Liver (tissue), 9 donors: ENCODE measurements around the gene TRPM1. TPM values are rescaled to one million over a fixed set of nuclear protein-coding genes. Genes with fewer than 3 reads are reported as not detected.

ENCODE experiments used
- DNase-seq: peaks from one replicate; pipeline ENCODE4 v3.0.0-alpha.2; 2017; ENCODE audit warnings: low spot score
- H3K27ac ChIP-seq, 2 donors: one replicate each; pipeline ENCODE4 v1.7.0; 2013; ENCODE audit warnings: inconsistent platforms in 2 of 2, low read length in 2 of 2, control low read depth in 1 of 2, low read depth in 1 of 2, mild to moderate bottlenecking in 1 of 2
- H3K27me3 ChIP-seq, 4 donors: one replicate each; pipeline versions ENCODE4 v1.6.1 to v1.7.0; 2013; ENCODE audit warnings: low read length in 3 of 4, inconsistent platforms in 1 of 4, mild to moderate bottlenecking in 1 of 4, moderate library complexity in 1 of 4; ENCODE audit not compliant: control insufficient read depth in 4 of 4, insufficient read depth in 4 of 4
- H3K36me3 ChIP-seq, 4 donors: one replicate each; pipeline versions ENCODE4 v1.6.1 to v1.7.0; 2013; ENCODE audit warnings: low read length in 3 of 4, mild to moderate bottlenecking in 3 of 4, low read depth in 1 of 4, moderate library complexity in 1 of 4; ENCODE audit not compliant: control insufficient read depth in 4 of 4, insufficient read depth in 3 of 4
- H3K4me1 ChIP-seq, 4 donors: one replicate each; pipeline versions ENCODE4 v1.6.1 to v1.7.0; 2013; ENCODE audit warnings: low read length in 3 of 4, mild to moderate bottlenecking in 3 of 4, moderate library complexity in 1 of 4; ENCODE audit not compliant: control insufficient read depth in 4 of 4, insufficient read depth in 4 of 4
- H3K4me3 ChIP-seq, 3 donors: one replicate each; pipeline versions ENCODE4 v1.6.1 to v1.7.0; 2013; ENCODE audit warnings: low read length in 3 of 3, control low read depth in 1 of 3, low read depth in 1 of 3, mild to moderate bottlenecking in 1 of 3
- H3K9ac ChIP-seq, 2 donors: one replicate each; pipeline ENCODE4 v1.7.0; 2013; ENCODE audit warnings: low read length in 2 of 2, mild to moderate bottlenecking in 2 of 2, moderate library complexity in 2 of 2, control low read depth in 1 of 2, low read depth in 1 of 2
- H3K9me3 ChIP-seq, 4 donors: one replicate each; pipeline versions ENCODE4 v1.6.1 to v1.7.0; 2013; ENCODE audit warnings: low read length in 3 of 4; ENCODE audit not compliant: control insufficient read depth in 4 of 4
- EGR1 ChIP-seq, 2 donors: IDR thresholded peaks; 2 replicates each; pipeline ENCODE4 v1.6.1; 2016 to 2018; ENCODE audit warnings: antibody characterized with exemption in 2 of 2, low read depth in 2 of 2
- FOXA1 ChIP-seq: IDR thresholded peaks from 2 replicates; pipeline ENCODE4 v1.6.1; 2016; ENCODE audit warnings: antibody characterized with exemption
- FOXA2 ChIP-seq: IDR thresholded peaks from 2 replicates; pipeline ENCODE4 v1.6.1; 2016; ENCODE audit warnings: antibody characterized with exemption
- GABPA ChIP-seq, 2 donors: IDR thresholded peaks in 1 of 2; conservative IDR thresholded peaks in 1 of 2; 2 replicates each; pipeline ENCODE4 v1.6.1; 2016; ENCODE audit warnings: antibody characterized with exemption in 2 of 2, mild to moderate bottlenecking in 1 of 2, moderate library complexity in 1 of 2
- HNF4A ChIP-seq, 2 donors: conservative IDR thresholded peaks; 2 replicates each; pipeline ENCODE4 v1.6.1; 2016; ENCODE audit warnings: antibody characterized with exemption in 2 of 2, mild to moderate bottlenecking in 2 of 2
- HNF4G ChIP-seq: IDR thresholded peaks from 2 replicates; pipeline ENCODE4 v1.6.1; 2016; ENCODE audit warnings: antibody characterized with exemption
- JUND ChIP-seq, 2 donors: IDR thresholded peaks; 2 replicates each; pipeline ENCODE4 v1.6.1; 2016; ENCODE audit warnings: antibody characterized with exemption in 2 of 2
- MAX ChIP-seq: IDR thresholded peaks from 2 replicates; pipeline ENCODE4 v1.6.1; 2016; ENCODE audit warnings: antibody characterized with exemption
- REST ChIP-seq: IDR thresholded peaks from 2 replicates; pipeline ENCODE4 v1.6.1; 2016; ENCODE audit warnings: antibody characterized with exemption, mild to moderate bottlenecking
- RXRA ChIP-seq, 2 donors: IDR thresholded peaks; 2 replicates each; pipeline ENCODE4 v1.6.1; 2017 to 2018; ENCODE audit warnings: antibody characterized with exemption in 2 of 2, mild to moderate bottlenecking in 1 of 2
- SP1 ChIP-seq: IDR thresholded peaks from 2 replicates; pipeline ENCODE4 v1.6.1; 2018; ENCODE audit warnings: antibody characterized with exemption, mild to moderate bottlenecking
- YY1 ChIP-seq: IDR thresholded peaks from 2 replicates; pipeline ENCODE4 v1.6.1; 2016; ENCODE audit warnings: antibody characterized with exemption, mild to moderate bottlenecking
- ZBTB33 ChIP-seq: IDR thresholded peaks from 2 replicates; pipeline ENCODE4 v1.6.1; 2016; ENCODE audit warnings: antibody characterized with exemption
- WGBS: extraction: QIAGEN DNeasy Blood & Tissue Kit; methylation state at CpG from one replicate; pipeline ENCODE4 v1.1.7; 2013; 5-methylcytosine and 5-hydroxymethylcytosine counted together
- polyA plus RNA-seq, 2 donors: library from polyadenylated mRNA; stranded (reverse) in 1 of 2; unstranded in 1 of 2; fragments of 200-250 nt in 1 of 2; fragments of >200 nt in 1 of 2; fragmentation: Nextera tagmentation in 1 of 2; extraction: Ambion mirVana in 1 of 2; gene quantifications; one replicate each; pipeline versions ENCODE4 v1.2.1 to v1.2.3, GENCODE V29; 2013 to 2015
- total RNA-seq, 2 donors: library from RNA; depleted of rRNA; stranded (reverse); fragments of >200 nt; gene quantifications; one replicate each; pipeline ENCODE4 v1.2.3, GENCODE V29; 2014
- donor health status: healthy.
- donor health status: healthy.
- donor health status: healthy.
- donor health status: healthy.
- donor health status: healthy.

TRPM1 gene
- total and polyA plus RNA-seq, 4 donors = not detected

GRCh38 chr15:31010036-31010435 lies 91.5 kb downstream of the TRPM1 start:
- H3K4me3 ChIP-seq = no peak overlapping the region
- no peak overlapping the region for H3K9ac ChIP-seq
- no peaks in the 10 kb centered on the region for H3K27me3 ChIP-seq
- peaks cover 0 to 3% (median 0%) of the 10 kb centered on the region in 4 donors for H3K9me3 ChIP-seq
- TF ChIP-seq HNF4G (no peak), YY1 (no peak), REST (no peak), SP1 (no peak), ZBTB33 (no peak), FOXA1 (no peak), RXRA (IDR thresholded peaks at IDR 0.05) (no peak), EGR1 (IDR thresholded peaks at IDR 0.05; ENCODE audit: low read depth in 2 of 2) (no peak), JUND (IDR thresholded peaks at IDR 0.05) (no peak)
- 95% methylated on average over 1 of the region's 1 CpG for WGBS
- no peak overlapping the region for H3K27ac ChIP-seq
- H3K4me1 ChIP-seq = peaks cover 1 to 14% (median 12%) of the 10 kb centered on the region in 4 donors
- H3K36me3 ChIP-seq = no peaks in the 10 kb centered on the region
- DNase-seq = no peak

GRCh38 chr15:31005660-31006059 lies 95.9 kb downstream of the TRPM1 start:
- no peaks in the 10 kb centered on the region for H3K9me3 ChIP-seq
- H3K4me1 ChIP-seq = no peaks in the 10 kb centered on the region
- no peak for TF ChIP-seq REST
- TF ChIP-seq GABPA (IDR thresholded peaks at IDR 0.05 in 1 of 2, conservative IDR thresholded peaks at IDR 0.05 in 1 of 2) = no peak
- TF ChIP-seq ZBTB33 = no peak
- no peak for TF ChIP-seq HNF4A (conservative IDR thresholded peaks at IDR 0.05)
- TF ChIP-seq RXRA (IDR thresholded peaks at IDR 0.05) = no peak
- no peak for TF ChIP-seq EGR1 (IDR thresholded peaks at IDR 0.05; ENCODE audit: low read depth in 2 of 2)
- no peak for TF ChIP-seq YY1
- TF ChIP-seq SP1 = no peak
- TF ChIP-seq FOXA2 = no peak
- no peak for TF ChIP-seq MAX
- DNase-seq = no peak
- no peak overlapping the region for H3K9ac ChIP-seq
- no peaks in the 10 kb centered on the region for H3K36me3 ChIP-seq
- no peak overlapping the region for H3K27ac ChIP-seq
- H3K4me3 ChIP-seq = no peak overlapping the region
- 77% methylated on average over 2 of the region's 2 CpGs for WGBS
- H3K27me3 ChIP-seq = no peaks in the 10 kb centered on the region
